ENCODE measurements around the gene PRKD2.
A peak's percentile ranks its signal among the peaks of the same experiment; 100 is the strongest.
"Not testable (repeated sequence)": the region's sequence is repeated elsewhere in the genome, so short reads cannot be mapped to it uniquely, and the experiment has no call there.

PRKD2 gene

DNA sequence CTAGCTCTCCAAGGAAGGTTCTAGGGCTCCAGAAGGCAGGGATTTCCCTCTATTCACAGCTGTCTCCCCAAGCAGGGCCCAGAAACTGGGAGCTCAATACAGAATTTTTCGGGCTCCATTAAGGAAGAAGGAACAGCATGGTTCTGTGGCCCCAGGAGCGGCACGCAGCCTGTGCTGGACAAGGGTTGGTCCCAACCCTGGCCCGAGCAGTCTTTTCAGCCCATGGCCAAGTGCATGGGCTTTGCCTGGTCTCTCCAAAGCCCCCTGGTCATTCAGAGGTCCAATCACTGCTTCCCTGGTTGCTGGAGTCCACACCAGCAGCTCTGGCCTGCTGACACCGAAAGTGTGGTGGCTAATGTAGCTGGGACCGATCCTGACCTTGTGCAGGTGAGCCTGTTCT is 6.6 kb upstream of the PRKD2 start:
- DNase-seq, result no peak

GRCh38 chr19:46723023-46723461 is 6.1 kb upstream of the PRKD2 start:
- DNase-seq, result no peak

GRCh38 chr19:46722421-46723022 is 5.6 kb upstream of the PRKD2 start:
- no peak for DNase-seq

GRCh38 chr19:46722004-46722380 is 5.1 kb upstream of the PRKD2 start:
- no peak for DNase-seq

DNA sequence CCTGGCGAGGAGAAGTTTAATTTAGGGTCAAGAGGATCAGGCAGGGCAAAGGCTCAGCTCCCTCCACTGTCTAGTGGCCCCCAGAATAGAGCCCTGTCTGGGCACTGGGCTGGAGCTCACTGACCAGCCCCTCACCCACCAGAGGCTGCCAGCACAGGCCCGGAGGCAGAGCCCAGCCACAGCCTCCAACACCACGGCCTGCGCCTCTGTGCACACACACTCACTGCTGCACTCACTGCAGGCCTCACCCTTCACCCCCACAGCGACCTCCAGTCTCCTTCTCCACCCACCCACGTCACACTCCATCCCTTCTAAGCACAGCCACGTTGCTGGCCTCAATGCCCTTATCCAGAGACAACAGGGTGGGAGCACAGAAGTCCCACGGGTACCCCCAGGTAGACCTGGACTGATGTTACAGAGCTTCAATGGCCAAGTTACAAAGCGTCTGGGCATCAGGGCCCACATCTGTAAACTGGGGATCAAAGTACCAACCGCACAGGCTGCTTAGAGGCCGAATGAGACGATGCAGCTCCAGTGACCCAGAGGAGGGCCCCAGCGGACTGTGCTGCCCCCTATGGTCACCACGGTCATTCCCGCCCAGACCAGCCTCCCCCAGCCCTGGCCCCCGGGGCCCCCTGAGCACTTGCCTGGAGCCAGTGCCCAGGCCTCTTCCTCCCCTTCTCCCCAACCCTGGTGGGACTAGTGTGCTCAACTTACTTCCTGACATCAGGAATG is 4.5 kb upstream of the PRKD2 start:
- DNase-seq, result no peak

DNA sequence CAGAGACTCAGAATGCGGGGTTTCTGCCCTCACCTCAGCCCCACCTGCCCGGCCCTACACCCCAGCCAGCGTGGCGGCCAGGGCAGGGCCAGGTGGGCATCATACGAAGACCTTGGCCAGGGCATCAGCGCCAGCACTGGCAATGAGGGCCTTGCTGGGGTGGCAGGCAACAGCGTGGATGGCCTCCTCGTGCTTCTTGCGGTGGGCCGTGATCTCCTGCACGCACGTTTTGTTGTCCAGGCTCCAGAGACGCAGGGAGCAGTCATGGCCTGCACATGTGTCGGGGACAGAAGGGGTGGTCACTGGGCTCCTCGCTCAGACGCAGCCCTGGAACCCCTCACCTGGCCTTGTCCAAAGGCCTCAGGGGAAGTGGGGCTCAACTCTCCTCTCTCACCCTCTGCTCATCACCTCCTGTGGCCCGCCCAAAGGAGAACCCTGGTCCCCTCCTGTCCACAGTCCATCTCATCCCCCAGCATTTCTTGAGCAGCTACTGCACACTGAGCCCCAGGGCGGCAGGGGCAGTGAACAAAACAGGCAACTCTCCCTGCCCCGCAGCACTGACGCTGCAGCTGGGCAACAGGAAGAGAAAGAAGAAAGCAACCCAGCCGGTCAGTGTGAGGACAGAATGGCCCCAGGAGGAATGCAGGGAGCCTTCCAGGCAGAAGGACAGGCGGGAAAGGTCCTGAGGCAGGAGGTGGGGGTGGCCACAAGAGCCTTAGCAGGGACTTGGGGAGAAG is 3.8 kb upstream of the PRKD2 start:
- DNase-seq, result no peak

- no peak for DNase-seq
Measured at GRCh38 chr19:46719629-46720502, 3.0 kb upstream of the PRKD2 start.

DNA sequence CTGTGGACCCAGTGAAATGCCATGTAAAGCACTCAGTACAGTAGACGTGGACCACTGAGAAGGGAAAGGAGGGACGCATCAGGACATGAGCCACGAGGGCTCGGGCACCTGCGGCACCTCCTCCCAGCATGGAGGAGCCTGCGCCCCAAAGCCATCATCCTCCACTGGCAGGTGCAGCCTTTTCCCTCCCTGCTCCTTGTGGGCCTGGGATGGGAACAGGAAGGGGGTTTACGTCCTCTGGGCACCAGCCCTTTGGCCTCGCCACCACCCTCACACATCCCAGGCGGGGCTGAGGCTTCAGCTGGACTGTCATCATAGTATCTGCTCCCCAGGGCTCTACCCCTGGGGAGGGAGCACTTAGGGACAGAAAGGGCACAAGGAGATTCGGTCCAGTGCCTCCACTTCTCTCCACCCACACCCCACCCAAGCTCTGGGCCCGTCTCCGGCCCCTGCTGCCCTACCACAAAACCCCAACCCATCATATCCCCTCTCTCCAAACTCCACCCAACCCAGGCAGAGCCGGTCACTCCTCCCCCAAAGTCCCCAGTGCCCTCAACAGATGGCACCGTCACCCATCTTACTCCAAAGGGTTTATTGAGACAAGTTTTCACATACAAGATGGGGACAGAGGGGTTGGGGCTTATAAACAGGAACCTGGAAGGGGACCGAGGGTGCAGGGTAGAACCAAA is 2.2 kb upstream of the PRKD2 start:
- no peak for DNase-seq

GRCh38 chr19:46718157-46718933 is 1.4 kb upstream of the PRKD2 start:
- no peak for DNase-seq

- DNase-seq, result no peak
Measured at GRCh38 chr19:46717716-46718143, 816 bp upstream of the PRKD2 start.

DNA sequence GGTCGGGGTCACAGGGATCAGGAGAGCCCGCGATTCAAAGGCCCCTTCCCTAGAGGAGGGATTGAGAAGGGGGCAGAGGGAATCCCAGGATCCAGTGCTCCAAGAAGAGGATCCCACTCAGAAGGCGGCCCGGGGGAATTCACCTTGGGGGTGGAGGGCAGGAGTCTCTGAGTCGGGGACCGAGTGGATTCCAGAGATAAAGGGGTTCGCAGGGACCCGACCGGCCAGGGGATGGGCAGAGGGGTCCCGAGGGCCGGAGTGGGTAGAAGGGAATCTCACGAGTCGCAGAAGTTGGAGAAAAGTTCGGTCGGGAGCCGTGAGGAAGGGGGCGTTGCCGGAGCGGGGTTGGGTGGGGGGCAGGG is 261 bp downstream of the PRKD2 start:
- no peak for DNase-seq

DNA sequence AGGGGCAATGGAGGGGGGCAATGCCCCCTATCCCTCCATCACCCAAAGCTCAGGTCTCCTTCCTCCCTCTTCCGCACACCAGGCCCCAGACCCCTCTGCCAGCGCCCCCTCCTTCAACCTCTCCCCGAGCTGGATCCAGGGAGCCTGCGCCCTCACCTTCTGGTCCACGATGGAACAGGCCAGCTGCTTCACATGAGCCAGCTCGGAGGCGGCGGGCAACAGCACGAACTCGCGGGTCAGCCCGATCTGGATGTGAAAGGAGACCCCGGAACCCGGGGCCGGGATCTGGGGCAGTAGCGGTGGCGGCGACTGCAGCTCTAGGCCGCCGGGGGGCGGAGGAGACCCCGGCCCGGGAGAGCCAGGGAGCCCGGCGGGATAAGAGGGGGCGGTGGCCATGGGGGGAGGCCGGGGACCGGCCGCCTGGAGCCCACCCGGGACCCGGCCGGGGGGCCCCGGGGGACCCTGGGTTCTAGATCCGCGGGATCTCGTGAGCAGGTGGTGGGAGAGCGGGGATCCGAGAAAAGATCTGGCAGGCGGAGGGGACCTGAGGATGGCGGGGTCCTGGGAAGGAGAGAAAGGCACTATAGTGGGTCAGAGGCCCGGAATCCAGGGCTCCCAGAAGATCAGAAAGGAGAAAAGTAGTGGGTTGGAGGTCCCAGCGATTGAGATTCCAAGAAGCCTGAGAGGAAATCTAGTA is 791 bp downstream of the PRKD2 start:
- no peak for DNase-seq

DNA sequence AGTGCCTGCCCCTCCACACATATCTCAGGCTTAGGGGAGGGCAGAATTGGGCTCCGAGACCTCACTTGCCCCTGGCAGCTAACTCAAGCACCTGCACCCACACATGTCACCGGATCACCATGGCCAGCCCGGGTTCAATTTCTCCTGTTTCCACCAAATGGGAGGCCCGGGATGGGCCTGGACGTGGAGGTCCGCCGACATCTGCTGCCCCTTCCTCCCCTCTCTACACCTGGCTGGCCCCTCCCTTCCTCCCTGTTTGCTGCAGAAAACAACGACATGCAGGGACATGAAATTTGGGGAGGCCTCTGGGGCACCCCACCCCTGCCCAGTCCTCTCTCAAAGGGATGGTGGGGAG is 1.3 kb downstream of the PRKD2 start:
- no peak for DNase-seq

DNA sequence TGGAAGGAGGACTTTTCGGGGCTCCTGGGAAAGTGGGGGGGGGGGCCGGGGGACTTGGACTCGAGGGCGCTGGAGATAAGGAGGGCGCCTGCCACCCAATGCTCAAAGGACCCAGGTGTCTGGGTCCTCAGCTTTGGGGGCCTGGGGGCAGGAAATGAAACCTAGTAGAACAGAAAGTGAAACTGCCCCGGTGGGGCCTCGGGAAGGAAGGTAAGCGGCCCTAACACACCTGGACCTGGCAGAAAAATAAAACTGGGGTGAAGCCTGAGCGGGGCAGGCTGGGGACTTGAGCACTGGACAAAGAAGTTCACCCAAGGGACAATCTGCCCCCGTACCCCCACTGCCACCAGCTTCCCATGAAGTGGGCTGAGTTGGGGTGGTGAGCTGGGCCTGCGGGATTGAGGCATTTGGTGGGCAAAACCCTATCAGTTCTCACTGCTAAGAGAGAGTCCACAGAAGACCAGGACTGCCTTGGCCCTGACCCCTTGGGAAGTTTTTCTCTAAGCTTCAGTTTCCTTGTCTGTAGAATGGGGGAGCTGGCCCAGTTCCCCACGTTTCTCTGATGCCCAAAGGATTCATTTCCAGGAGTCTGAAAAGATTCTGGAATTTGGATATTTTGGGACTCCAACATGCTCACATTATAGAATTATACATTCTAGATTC is 2.3 kb downstream of the PRKD2 start:
- no peak for DNase-seq

GRCh38 chr19:46713781-46714443 is 3.0 kb downstream of the PRKD2 start:
- DNase-seq, result peak; percentile 80

- not testable (repeated sequence) for DNase-seq
Measured at GRCh38 chr19:46712768-46713338, 4.1 kb downstream of the PRKD2 start.

- DNase-seq, result no peak
Measured at GRCh38 chr19:46710687-46711086, 6.2 kb downstream of the PRKD2 start.

GRCh38 chr19:46704379-46705076 is 12.4 kb downstream of the PRKD2 start:
- DNase-seq, result peak; percentile 26

GRCh38 chr19:46700704-46701103 is 16.2 kb downstream of the PRKD2 start:
- no peak for DNase-seq

All from fibroblast of skin of right quadriceps (primary cell).